ENCODE data around the gene ITGB2.
"Not testable (repeated sequence)": the region's sequence is repeated elsewhere in the genome, so short reads cannot be mapped to it uniquely, and the experiment has no call there.

Gene ITGB2

DNA sequence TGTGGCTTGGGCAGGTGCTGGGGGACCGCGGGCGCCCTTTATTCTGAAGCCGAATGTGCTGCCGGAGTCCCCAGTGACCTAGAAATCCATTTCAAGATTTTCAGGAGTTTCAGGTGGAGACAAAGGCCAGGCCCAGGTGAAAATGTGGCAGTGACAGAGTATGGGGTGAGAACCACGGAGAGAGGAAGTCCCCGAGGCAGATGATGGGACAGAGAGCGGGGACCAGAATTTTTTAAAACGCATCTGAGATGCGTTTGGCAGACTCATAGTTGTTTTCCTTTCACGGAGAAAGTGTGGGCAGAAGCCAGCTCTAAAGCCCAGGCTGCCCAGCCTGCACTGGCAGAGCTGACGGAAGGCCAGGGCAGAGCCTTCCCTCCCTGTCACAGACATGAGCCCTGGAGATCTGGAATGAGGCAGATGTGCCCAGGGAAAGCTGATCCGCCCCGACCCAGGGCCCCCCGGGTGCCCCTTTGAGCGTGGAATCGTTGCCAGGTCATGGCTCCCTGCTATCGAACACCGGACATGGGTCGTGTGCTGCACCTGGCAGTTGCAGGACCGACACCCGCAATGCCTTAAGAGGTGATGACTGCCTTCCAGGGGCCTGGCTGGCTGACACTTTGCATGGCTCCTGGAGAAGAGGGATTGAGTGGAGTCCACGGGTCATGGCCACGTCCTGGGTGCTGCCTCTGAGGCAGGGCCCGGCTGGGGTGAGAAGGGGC is 12.7 kb upstream of the ITGB2 start:
- H3K9ac ChIP-seq (ENCODE audit: low read length) = no peak overlapping the region
- no peak overlapping the region for H3K27ac ChIP-seq (ENCODE audit: low read depth, low read length)
- H3K4me1 ChIP-seq (ENCODE audit: control insufficient read depth, insufficient read depth, low read length) = no peaks in the 10 kb centered on the region
- H3K27me3 ChIP-seq (ENCODE audit: control insufficient read depth, insufficient read depth, low read length) = peaks cover 5% of the 10 kb centered on the region
- no peaks in the 10 kb centered on the region for H3K36me3 ChIP-seq (ENCODE audit: control insufficient read depth, insufficient read depth, low read length)
- no peak overlapping the region for H3K4me3 ChIP-seq (ENCODE audit: low read length)

DNA sequence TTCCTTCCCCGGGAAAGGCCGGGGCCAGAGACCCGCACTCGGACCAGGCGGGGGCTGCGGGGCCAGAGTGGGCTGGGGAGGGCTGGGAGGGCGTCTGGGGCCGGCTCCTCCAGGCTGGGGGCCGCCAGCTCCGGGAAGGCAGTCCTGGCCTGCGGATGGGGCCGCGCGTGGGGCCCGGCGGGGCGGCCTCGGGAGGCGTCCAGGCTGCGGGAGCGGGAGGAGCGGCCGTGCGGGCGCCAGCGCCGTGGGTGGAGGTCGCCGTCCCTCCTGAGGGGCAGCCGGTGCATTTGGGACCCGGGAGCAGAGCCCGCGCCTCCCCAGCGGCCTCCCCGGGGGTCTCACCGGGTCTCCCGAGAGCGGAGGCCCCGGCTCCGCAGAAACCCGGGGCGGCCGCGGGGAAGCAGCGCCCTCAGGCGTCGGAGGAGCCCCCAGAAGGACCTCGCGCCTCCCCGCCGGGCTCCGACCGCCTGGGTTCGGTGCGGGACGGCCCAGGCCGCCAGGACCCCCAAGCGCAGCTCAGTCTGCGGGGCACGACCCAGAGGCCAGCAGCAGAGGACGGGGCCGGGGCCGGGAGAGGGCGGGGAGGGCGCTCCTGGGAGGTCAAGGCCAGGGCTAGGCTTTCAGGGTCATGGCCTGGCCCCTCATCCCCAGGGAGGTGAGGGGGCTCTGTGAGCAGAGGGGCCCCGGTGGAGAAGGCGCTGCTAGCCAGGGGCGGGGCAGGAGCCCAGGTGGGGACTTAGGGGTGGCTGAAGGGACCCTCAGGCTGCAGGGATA is 11.9 kb upstream of the ITGB2 start:
- Histone ChIP-seq H3K27me3 (ENCODE audit: control insufficient read depth, insufficient read depth, low read length) (peaks cover 8% of the 10 kb centered on the region), H3K9ac (ENCODE audit: low read length) (no peak overlapping the region), H3K27ac (ENCODE audit: low read depth, low read length) (no peak overlapping the region), H3K4me1 (ENCODE audit: control insufficient read depth, insufficient read depth, low read length) (no peaks in the 10 kb centered on the region), H3K4me3 (ENCODE audit: low read length) (peak overlapping the region; percentile 48), H3K36me3 (ENCODE audit: control insufficient read depth, insufficient read depth, low read length) (no peaks in the 10 kb centered on the region)

DNA sequence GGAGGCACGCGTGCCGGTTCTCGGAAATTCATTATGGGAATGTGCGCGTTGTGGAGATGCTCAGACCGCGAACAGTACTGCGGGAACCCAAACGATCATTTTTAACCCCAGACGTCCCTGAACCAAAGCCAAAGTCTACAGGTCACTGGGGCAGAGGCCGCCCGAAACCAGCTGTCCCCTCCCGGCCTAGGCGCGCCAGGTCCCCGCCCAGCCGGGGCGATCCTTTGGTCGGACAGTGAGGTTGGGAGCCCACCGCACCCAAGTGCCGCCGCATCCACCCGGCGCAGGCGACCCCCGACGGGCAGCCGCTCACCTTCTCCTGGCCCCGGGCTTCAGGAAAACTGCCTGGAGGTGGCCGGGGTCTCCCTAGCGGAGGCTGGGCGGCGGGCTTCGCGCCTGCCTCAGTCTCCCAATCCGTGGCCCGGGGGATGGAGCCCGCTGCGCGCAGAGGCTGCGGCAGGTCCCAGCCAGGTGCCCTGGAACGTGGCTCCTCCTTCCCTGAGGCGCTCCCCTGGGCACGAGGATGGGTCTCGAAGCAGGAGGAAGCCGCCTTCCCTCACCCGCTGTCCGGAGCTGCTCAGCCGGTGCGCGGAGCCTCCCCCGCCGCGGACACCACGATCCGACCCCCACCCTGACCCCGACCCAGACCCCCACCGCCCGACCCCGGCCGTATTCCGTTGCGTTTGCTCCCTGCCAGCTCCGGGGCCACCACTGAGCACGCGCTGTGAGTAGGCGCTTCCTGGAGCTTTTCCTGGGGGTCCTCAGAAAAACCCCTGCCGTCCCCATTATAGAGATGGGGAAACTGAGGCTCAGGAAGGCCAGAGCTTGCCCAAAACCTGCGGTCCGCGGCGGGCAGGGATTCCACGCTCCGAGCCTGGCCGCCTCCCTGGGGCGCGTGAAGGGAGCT is 11.1 kb upstream of the ITGB2 start:
- Histone ChIP-seq H3K27ac (ENCODE audit: low read depth, low read length) (no peak overlapping the region), H3K27me3 (ENCODE audit: control insufficient read depth, insufficient read depth, low read length) (peaks cover 8% of the 10 kb centered on the region), H3K9ac (ENCODE audit: low read length) (no peak overlapping the region), H3K36me3 (ENCODE audit: control insufficient read depth, insufficient read depth, low read length) (no peaks in the 10 kb centered on the region), H3K4me1 (ENCODE audit: control insufficient read depth, insufficient read depth, low read length) (no peaks in the 10 kb centered on the region), H3K4me3 (ENCODE audit: low read length) (peak overlapping the region; percentile 48)

DNA sequence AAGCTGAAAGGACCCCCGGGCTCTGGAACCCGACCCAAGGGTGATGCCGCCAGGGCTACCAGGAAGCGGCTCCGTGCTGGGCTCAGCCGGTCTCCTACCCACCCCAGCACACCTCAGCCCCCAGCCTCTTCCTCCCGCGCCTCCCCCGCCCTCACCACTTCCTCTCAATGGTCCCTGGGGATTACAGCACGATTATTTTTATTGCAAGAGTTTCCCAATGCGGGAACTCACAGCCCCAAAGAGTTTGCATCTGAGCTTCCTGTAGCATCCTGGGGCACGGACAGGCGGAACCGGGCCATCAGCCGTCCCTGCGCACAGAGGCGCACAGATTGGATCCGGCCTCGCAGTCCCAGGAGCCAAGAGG is 10.4 kb upstream of the ITGB2 start:
- H3K36me3 ChIP-seq (ENCODE audit: control insufficient read depth, insufficient read depth, low read length) = no peaks in the 10 kb centered on the region
- no peak overlapping the region for H3K27ac ChIP-seq (ENCODE audit: low read depth, low read length)
- H3K4me3 ChIP-seq (ENCODE audit: low read length) = peak overlapping the region; percentile 41
- H3K9ac ChIP-seq (ENCODE audit: low read length) = no peak overlapping the region
- H3K4me1 ChIP-seq (ENCODE audit: control insufficient read depth, insufficient read depth, low read length) = no peaks in the 10 kb centered on the region
- H3K27me3 ChIP-seq (ENCODE audit: control insufficient read depth, insufficient read depth, low read length) = peaks cover 12% of the 10 kb centered on the region

DNA sequence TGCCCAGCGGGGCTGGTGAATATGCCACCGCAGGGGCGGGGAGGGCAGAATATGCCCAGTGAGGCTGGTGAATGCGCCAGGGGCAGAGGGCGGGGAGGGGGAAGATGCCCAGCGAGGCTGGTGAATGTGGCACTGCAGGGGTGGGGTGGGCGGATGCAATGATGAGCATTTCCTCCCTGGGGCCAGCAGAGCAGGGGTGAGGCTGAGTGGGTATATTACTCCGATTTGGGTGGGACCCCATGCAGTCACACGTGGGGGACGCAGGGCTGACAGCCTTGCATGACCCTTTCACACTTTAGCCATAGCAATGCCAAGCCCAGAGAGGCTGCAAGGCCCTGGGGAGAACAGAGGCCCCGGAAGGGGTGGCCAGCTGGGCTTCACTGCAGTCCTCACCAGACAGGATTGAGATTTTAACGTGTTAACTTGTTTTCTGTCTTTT is 9.9 kb upstream of the ITGB2 start:
- Histone ChIP-seq H3K36me3 (ENCODE audit: control insufficient read depth, insufficient read depth, low read length) (no peaks in the 10 kb centered on the region), H3K9ac (ENCODE audit: low read length) (no peak overlapping the region), H3K27ac (ENCODE audit: low read depth, low read length) (no peak overlapping the region), H3K4me1 (ENCODE audit: control insufficient read depth, insufficient read depth, low read length) (no peaks in the 10 kb centered on the region), H3K27me3 (ENCODE audit: control insufficient read depth, insufficient read depth, low read length) (peaks cover 12% of the 10 kb centered on the region), H3K4me3 (ENCODE audit: low read length) (no peak overlapping the region)

DNA sequence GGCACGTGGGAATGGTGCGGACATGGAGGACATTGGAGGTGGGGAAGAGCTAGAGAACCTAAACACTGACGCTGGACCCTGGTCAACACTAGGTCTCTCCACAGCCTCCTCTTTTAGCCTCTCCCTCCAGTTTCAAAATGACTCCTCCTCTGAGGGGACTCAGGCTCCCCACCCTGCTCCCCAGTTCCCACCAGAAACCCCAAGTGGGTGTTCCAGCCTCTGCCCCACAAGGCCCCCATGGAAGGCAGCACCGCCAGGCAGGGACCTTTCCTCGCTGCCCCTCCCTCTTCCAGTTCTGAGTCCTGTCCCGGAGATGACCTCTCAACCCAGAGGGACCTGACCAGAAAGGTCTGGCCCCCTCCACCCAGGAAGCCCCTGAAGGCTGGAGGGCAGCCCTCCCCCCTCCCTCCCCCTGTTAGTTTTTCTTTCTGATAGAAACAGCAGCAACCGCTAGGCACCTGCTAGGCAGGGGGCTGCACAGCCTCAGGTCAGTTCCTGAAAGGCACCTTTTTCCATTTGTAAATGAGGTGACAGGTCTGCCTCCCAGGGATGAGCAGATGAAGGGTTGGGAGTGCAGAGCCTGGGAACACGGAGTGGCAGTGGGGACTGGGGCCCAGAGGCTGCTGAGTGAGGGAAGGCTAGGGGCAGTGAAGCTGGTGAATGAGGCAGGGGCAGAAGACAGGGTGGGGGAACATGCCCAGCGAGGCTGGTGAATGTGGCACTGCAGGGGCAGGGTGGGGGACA is 9.3 kb upstream of the ITGB2 start:
- H3K9ac ChIP-seq (ENCODE audit: low read length) = no peak overlapping the region
- H3K27me3 ChIP-seq (ENCODE audit: control insufficient read depth, insufficient read depth, low read length) = peaks cover 12% of the 10 kb centered on the region
- no peaks in the 10 kb centered on the region for H3K36me3 ChIP-seq (ENCODE audit: control insufficient read depth, insufficient read depth, low read length)
- no peak overlapping the region for H3K4me3 ChIP-seq (ENCODE audit: low read length)
- no peaks in the 10 kb centered on the region for H3K4me1 ChIP-seq (ENCODE audit: control insufficient read depth, insufficient read depth, low read length)
- H3K27ac ChIP-seq (ENCODE audit: low read depth, low read length) = no peak overlapping the region

DNA sequence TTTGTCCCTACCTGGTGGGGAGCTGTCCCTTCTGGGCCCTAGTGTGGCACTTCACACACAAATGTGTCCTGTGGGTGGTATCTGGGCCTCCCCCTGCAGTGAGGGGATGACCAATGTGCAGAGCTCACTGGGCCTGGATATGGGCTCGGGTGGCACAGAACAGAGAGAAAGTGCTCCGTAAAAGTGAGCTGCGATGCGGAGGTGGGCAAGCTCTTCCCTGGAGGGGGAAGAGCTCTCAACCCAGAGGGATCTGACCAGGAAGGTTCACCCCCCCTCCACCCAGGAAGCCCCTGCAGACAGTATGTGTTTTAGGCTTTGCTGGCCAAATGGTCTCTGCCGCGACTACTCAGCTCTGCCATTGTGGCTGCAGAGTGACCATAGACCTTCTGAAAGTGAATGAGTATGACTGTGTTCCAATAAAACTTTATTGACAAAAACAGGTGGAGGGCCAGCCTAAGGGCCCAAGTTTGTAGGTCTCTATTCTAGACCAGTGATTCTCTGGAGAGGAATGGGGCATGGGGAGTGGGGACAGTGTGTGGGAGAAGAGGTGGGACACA is 8.6 kb upstream of the ITGB2 start:
- Histone ChIP-seq H3K36me3 (ENCODE audit: control insufficient read depth, insufficient read depth, low read length) (no peaks in the 10 kb centered on the region), H3K27ac (ENCODE audit: low read depth, low read length) (no peak overlapping the region), H3K9ac (ENCODE audit: low read length) (no peak overlapping the region), H3K4me1 (ENCODE audit: control insufficient read depth, insufficient read depth, low read length) (no peaks in the 10 kb centered on the region), H3K4me3 (ENCODE audit: low read length) (no peak overlapping the region), H3K27me3 (ENCODE audit: control insufficient read depth, insufficient read depth, low read length) (peaks cover 12% of the 10 kb centered on the region)

DNA sequence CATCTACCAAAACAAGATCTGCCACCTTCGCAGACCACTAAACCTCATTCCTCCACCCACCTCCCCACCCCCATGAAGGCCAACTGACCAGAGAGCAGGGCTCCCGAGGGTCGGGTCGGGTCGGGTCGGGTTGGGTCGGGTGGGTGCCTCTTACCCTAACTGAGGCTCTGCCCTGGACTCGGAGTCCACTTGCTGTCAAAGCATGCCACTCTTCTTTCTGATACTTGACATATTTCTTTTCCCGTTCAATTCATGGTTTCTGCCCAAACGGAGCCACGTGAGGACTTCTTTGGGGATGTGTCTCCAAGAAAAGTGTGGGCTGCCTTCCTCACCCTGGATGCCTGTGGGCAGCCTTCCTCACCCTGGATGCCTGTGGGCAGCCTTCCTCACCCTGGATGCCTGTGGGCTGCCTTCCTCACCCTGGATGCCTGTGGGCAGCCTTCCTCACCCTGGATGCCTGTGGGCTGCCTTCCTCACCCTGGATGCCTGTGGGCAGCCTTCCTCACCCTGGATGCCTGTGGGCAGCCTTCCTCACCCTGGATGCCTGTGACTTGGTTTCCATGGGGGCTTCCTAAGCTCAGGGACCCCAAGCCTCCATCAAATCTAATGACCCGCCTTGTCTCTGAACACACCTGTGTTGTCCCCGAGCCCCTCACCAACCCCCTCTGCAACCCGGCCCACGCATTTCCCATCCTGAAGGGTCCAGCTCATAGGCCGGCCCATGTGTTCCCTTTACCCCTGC is 8.0 kb upstream of the ITGB2 start:
- peak overlapping the region; percentile 47 for H3K4me3 ChIP-seq (ENCODE audit: low read length)
- not testable (repeated sequence) for H3K27ac ChIP-seq (ENCODE audit: low read depth, low read length); H3K4me1 ChIP-seq (ENCODE audit: control insufficient read depth, insufficient read depth, low read length); H3K36me3 ChIP-seq (ENCODE audit: control insufficient read depth, insufficient read depth, low read length); H3K9ac ChIP-seq (ENCODE audit: low read length)
- peaks cover 12% of the 10 kb centered on the region for H3K27me3 ChIP-seq (ENCODE audit: control insufficient read depth, insufficient read depth, low read length)

DNA sequence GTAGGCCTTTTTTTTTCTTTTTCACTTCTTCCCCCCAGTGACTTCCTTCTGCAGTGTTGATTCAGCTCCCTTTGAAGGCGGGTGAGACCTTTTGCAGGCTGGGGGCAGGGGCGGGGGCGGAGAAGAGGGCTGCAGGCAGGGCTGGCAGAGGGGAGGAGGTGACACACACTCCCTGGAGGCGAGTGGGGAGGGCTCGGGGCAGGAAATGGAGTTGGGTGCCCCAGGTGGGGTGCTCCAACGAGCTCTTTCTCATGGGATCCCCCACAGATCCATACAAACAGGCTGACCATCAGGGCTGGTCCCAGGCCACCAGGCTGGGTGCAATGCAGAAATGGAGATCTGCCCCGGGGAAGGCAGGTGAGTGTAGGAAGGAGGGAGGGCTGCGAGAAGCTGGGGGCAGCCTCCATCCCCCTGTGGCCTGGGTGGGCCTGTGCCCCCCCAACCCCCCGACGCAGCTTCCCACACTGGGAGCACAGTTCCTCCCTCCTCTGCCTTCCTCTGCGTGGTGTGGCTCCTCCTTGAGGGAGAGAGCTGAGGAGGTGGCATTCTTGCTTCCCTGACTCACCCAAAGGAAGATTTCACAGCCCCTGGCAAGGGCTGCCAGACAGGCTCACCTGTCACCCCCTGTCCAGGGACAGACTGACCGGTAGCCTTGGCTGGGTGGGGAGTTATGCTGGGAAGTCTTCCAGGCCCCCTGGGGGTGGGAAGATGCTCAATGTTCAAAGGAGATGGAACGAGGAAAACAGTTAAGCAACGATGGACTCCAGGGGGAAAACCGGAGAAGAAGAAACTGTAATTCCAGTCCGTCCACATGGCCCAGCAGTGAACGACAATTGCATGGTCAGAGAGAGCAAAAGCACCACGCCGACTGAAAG is 7.1 kb upstream of the ITGB2 start:
- no peak overlapping the region for H3K9ac ChIP-seq (ENCODE audit: low read length)
- no peaks in the 10 kb centered on the region for H3K36me3 ChIP-seq (ENCODE audit: control insufficient read depth, insufficient read depth, low read length)
- no peak overlapping the region for H3K27ac ChIP-seq (ENCODE audit: low read depth, low read length)
- peaks cover 7% of the 10 kb centered on the region for H3K27me3 ChIP-seq (ENCODE audit: control insufficient read depth, insufficient read depth, low read length)
- H3K4me3 ChIP-seq (ENCODE audit: low read length) = peak overlapping the region; percentile 47
- no peaks in the 10 kb centered on the region for H3K4me1 ChIP-seq (ENCODE audit: control insufficient read depth, insufficient read depth, low read length)

DNA sequence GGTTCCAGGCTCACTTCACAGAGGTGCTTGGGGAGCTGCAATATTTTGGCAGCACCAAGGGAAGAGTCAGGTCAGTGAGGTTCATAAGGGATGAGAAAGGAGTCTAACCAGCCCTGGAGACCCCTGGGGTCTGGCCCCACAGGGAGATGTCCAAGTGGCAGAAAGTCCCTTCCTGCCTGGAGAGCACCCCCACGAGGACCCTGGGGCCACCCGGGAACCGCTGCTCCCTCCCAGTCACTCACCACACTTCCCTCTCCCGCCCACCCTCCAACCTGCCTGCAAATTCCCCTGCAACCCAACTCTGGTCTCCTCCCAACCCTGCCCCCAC is 6.5 kb upstream of the ITGB2 start:
- peaks cover 7% of the 10 kb centered on the region for H3K27me3 ChIP-seq (ENCODE audit: control insufficient read depth, insufficient read depth, low read length)
- no peak overlapping the region for H3K27ac ChIP-seq (ENCODE audit: low read depth, low read length)
- peak overlapping the region; percentile 27 for H3K4me3 ChIP-seq (ENCODE audit: low read length)

More for the DNA sequence above, 6.5 kb upstream of the ITGB2 start:
- Histone ChIP-seq H3K4me1 (ENCODE audit: control insufficient read depth, insufficient read depth, low read length) (no peaks in the 10 kb centered on the region), H3K36me3 (ENCODE audit: control insufficient read depth, insufficient read depth, low read length) (no peaks in the 10 kb centered on the region), H3K9ac (ENCODE audit: low read length) (no peak overlapping the region)

All from rectal smooth muscle tissue (tissue), 1 donor.